ENCODE measurements around the gene TSPYL1.
"Not testable (repeated sequence)": the region's sequence is repeated elsewhere in the genome, so short reads cannot be mapped to it uniquely, and the experiment has no call there.

TSPYL1 gene

DNA sequence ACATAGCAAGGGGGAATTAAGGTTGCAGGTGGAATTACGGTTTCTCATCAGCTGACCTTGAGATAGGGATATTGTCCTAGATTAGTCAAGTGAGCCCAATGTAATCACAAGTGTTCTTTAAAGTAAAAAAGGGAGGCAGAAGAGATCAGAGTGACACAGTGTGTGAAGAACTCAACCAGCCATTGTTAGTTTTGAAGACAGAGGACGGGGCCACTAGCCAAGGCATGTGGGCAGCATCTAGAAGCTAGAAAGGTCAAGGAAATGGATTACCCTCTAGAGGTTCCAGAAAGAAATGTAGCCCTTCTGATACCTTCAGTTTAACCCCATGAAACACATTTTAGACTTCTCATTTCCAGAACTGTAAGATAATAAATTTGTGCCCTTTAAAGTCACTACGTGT lies 18.5 kb upstream of the TSPYL1 start:
- DNase-seq (ENCODE audit: low read depth, low spot score): no peak

DNA sequence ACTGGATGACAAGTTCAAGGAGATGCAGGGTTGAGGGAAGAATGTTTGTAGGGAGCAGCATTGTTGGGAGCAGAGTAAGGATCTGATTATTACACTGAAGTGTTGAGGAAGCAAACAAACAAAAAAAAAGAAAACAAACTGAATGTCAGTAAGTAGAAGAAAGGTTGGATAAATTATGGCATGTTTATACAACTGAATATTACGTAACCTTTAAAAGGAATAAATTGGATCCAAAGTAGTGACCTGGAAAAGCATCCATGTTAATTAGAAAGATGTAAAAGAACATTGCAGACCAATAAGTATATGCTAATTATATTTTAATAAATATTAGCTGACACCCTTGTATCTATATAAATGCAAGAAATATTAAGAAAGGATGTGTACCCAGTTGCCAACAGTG lies 12.8 kb upstream of the TSPYL1 start:
- no peak for DNase-seq (ENCODE audit: low read depth, low spot score)

DNA sequence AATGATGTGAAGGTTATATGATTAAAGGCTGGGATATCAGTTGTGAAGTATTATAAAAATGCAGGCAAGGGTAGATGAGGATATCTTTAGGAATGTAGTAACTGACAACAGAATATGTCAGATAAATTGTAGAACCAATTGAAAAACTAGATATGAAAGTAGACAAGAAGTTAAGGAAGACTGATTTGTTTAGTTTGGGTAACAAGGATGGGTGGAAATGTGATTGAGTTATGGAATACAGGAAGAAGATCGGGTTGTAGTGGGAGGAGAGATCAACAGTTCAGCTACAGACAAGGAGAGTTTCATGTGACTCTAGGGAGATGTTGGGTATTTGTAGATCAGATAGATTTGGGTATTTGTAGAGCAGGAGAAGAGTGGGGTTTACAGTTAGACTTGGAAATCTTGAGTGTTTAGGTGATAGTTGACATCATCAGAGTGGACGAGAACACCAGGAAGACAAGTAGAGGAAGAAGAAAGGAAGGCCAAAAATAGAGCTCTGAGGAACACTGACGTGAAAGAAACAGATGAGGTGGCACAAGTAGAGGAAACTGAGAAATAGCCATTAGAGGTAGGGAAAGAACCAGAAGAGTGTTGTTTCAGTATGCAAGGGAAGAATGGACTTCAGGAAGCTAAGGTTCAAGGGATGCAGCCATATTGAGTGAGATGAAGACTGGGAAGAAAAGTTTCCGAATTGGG lies 12.1 kb upstream of the TSPYL1 start:
- DNase-seq (ENCODE audit: low read depth, low spot score): no peak

DNA sequence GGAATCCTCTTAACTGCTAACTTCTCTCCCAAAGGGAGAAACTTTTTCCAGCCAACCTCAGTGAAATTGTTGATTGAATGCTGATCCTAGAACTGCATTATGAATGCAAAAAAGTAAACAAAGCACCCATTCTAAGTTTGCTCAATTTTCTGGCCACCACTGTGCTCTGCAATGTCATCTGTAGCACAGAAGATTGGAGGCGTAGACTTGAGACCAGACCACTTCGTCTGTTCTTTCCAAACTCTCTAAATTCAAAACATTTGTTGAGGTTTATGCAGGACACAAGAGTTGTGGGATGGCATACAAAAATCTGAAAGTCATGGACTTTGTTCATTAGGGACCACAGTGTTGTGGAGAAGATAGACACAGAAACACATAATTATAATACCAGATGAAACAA lies 11.1 kb upstream of the TSPYL1 start:
- DNase-seq (ENCODE audit: low read depth, low spot score): no peak

DNA sequence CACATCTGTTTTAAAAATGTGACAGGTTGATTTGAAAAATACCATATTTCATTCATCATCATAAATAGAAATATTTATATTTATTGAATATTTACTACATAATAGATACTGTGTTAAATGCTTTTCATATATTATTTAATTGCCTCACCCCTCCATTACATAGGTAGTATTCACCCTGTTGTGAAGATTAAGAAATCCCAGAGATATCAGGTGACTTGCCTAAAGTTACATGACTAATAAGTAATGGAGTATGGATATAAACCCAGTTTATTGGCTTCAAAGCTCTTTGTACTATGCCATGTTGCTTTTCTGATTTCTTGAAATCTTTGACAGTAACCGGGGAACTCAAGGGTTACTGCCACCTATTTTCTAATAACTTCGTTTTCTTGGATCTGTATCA lies 10.1 kb upstream of the TSPYL1 start:
- no peak for DNase-seq (ENCODE audit: low read depth, low spot score)

DNA sequence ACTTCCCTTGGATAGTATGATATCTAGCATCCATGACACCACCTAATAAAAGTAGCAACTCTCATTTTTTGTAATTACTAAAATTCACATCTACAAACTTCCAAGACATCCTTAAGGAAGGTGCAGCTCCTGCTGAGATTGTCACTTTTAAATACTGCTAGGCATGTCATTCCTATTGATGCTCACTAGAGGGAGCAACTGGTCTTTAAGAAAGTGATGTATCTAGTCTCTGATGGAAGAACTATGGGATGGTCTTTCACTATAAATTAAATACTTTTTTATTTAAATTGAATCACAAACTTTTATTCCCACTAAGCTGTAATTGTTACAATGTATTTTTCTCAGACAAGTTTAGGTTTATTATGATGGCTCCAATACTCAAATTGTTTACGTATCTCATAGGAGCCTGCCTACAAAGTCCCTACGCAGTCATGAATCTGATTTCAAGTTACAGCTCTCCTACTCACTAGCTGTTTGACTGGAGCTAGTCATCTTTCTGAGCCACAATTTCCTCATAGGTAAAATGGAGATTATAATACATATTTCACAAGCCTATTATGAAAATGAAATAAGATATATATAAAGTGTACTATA lies 8.1 kb upstream of the TSPYL1 start:
- no peak for DNase-seq (ENCODE audit: low read depth, low spot score)

DNA sequence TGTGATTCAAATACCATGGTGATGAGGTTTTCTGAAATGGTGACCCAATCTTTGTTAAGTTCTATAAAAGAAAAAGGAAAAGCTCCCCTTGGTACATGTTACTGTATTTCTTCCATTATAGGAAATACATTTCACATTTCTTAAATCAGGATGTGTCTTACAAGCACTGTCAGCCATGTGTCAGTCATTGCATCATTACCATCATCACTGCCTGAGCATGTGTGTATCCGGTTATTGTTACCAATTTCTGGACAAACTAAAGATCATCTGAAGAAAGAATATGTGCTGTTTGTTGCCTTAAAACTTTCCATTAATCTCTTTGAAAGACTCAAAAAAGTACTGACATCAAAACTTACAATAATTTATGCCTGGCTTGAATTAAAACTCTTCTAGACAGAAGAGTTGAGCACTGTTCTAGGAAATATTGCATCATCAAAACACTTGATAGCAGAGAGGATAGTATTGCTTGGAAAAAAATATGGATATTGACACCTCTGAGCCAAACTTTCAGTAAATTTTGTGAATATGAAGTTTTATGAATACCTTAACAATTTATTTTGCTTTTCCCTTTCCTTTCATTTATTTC lies 7.1 kb upstream of the TSPYL1 start:
- no peak for DNase-seq (ENCODE audit: low read depth, low spot score)

DNA sequence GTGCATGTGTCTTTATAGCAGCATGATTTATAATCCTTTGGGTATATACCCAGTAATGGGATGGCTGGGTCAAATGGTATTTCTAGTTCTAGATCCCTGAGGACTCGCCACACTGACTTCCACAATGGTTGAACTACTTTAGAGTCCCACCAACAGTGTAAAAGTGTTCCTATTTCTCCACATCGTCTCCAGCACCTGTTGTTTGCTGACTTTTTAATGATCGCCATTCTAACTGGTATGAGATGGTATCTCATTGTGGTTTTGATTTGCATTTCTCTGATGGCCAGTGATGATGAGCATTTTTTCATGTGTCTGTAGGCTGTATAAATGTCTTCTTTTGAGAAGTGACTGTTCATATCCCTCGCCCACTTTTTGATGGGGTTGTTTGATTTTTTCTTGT lies 5.3 kb upstream of the TSPYL1 start:
- not testable (repeated sequence) for DNase-seq (ENCODE audit: low read depth, low spot score)

DNA sequence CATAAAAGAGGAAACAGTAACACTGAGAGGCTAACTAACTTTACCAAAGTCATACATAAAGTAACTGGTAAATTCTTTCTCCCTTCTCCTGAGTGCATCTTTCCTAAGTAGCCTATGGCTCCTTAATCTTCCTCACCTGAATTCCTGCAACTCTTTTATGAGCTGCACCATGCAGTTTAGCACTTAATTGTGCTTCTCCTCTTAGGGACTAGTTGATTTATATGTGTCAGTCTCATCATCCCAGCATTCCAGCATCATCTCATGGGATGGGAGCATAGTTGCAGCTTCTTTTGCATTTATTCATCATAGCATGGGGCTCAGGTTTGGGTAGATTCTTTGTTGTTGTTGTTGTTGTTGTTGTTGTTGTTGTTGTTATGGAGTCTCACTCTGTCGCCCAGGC lies 3.5 kb upstream of the TSPYL1 start:
- no peak for DNase-seq (ENCODE audit: low read depth, low spot score)

DNA sequence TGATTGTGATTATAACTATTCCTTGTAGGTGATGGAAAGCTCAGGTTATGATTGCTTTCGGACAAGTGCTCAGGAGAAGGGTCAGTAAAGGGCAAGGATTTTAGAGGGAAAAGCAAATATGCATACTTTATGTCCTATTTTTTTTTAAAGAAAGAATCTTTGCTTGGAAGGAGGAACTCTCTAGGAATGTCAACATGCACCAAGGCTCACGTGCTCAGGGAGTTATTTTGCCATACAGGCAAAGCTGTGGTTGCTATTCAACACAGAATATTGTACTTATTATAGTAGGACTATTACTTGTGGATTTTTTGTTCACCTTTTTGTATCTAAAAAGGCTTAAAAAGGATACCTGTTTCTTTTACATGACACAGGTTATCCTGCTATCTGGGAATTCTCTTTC lies 3.0 kb upstream of the TSPYL1 start:
- DNase-seq (ENCODE audit: low read depth, low spot score): no peak

DNA sequence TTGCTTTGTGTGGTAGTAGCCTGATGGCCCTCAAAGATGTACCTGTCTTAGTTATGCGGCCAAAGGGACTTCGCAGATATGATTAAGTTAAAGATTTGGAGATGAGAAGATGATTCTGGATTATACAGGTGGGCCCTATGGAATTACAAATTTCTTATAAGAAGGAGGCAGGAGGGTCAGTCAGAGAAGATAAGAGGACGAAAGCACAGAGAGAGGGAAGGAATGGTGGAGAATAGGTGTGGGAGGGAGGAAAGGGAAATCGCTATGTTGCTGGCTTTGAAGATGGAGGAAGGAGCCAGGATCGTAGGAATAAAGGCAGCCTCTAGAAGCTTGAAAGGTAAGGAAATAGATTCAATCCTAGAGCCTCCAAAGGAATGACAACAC lies 1.2 kb upstream of the TSPYL1 start:
- no peak for DNase-seq (ENCODE audit: low read depth, low spot score)

DNA sequence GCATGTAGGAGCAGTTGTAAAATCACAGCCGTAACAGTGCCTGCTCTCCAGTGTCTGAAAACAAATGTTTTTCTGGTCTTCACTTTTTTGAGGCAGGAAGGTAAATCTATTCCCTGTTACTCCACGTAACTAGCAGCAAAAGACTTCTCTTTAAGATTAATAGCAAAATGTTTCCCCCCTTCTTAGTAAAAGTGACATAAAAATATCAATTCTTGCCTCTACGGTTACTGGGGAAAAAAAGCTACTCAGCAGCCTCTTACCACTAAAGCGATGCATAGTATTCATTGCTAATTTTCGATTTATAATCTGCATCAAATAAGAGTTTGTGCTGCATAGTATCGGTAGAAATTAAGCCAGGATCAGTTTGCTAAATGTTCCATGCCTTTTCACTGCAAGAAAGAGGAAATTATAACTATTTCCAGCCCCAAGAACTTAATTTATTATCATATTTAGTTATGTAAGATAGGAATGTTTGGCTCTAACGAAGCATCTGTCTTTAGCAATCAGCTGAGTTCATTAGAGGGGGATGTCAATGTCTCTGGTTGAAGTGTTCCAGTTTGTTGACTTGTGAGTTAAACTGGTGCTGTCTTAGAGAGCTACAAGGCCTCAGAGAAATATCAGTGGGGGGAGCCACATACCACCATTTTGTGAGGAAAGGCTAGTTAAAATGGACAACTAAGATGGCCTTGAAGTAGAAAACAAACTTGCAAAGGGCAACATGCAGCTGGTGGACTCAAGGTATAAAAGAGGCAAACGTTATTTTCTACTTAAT lies 617 bp upstream of the TSPYL1 start:
- DNase-seq (ENCODE audit: low read depth, low spot score): no peak

DNA sequence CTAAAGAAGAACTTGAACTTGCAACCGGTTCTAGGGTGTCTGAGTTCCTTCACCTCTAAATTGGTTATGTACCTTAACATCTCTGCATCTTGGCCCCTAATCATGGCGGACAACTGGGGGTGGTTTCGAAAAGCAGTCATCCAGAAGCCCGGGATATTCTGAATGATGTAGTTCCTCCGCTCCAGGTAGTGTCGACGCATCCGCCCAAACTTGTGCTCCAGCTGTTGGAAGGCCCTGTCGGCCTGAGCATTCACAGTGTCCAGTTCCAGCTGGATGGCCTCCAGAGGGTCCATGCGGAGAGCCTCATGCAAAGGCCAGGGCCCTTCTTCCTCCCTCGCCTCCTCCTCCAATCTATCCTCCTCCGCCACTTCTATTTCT lies 887 bp downstream of the TSPYL1 start:
- DNase-seq (ENCODE audit: low read depth, low spot score): no peak

DNA sequence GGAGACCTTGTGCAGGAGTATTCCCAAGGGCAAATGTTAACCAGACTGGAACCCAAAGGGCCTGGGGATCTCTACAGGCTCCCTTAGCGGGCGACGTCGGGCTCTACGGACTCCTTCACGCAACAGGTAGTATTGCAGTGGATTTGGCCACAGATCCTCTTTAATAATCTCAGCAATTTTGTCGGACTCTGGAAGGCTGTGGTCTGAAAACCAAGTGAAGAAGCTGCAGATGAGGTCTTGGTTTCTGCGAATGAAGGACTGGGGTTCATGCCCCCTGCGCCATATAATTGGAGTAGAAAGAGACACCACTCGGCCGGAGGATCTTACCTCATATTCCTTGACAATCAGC lies 1.3 kb downstream of the TSPYL1 start:
- DNase-seq (ENCODE audit: low read depth, low spot score): no peak

DNA sequence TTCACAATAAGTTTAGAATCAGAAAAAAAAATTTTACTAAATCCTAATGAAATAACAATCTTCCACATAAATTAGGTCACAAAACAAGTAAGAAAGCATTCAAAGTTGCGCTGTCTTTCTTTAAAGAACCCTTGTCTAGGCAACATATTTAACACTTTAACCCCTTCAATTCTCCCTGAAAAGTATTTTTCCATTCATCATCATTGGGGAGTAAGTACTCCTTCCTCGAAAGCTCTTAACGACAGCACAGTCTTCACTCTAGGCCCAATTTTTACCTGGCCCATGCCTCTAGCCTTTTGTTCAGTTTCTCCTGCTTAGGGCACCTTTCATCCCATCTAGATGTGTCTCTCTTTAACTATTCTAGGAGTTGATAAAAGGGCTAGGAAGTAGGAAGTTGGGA lies 2.6 kb downstream of the TSPYL1 start:
- DNase-seq (ENCODE audit: low read depth, low spot score): no peak

DNA sequence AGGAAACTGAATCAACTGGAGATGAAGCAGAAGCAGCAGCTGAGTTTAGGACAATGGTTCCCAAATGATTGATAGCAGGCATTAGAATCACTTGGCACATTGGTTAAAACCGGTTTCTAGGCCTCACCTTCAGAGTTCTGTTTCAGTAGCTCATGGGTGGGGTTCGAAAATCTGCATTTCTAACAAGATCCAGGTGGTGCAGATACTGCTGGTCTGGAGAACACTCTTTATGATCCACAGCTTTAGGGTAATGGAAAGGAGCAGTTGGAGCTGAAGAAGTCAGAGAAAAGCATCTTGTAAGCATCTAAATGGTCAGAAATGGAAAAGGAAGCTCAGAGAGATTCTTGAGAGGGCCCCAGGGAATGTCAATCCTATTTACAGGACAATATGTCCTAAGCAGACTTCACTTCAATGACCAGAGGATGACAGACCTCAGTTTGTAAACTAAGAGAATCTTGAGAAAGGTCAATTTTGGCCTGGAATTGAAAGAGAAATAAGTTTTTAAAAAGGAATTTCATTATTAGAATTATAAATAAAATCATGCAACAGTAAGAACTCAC lies 8.5 kb downstream of the TSPYL1 start:
- DNase-seq (ENCODE audit: low read depth, low spot score): no peak

DNA sequence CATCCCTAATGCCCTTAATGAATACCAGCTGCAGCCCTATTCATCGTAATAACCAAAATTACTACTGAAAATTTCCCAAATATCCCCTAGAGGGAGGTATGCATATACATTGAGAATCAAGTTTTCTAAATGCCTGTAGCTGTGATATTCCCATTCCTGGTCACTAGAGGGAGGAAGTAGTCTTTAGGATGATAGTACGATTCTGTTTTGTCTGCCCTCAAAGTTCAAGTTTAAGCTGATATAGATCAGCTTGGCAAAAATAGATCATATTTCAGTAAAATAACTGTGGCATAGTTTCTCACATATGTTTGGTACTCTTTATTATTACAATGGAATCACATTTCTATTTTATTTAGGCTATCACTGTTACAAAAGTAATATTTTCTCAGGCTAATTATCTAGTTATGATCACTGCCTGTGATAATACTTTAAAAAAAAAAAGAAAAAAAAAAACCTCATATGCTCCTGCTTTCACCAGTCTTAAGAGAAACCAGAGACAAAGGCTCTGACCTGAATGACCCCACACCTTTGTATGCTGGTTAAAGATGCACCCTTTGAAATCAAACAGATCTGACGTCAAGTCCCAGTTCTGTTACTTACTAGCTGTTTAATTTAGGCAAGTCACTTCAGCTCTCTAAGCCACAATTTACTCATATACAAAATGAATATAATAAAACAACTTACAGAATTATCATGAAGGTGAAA lies 11.0 kb downstream of the TSPYL1 start:
- peak; percentile 52 for DNase-seq (ENCODE audit: low read depth, low spot score)

DNA sequence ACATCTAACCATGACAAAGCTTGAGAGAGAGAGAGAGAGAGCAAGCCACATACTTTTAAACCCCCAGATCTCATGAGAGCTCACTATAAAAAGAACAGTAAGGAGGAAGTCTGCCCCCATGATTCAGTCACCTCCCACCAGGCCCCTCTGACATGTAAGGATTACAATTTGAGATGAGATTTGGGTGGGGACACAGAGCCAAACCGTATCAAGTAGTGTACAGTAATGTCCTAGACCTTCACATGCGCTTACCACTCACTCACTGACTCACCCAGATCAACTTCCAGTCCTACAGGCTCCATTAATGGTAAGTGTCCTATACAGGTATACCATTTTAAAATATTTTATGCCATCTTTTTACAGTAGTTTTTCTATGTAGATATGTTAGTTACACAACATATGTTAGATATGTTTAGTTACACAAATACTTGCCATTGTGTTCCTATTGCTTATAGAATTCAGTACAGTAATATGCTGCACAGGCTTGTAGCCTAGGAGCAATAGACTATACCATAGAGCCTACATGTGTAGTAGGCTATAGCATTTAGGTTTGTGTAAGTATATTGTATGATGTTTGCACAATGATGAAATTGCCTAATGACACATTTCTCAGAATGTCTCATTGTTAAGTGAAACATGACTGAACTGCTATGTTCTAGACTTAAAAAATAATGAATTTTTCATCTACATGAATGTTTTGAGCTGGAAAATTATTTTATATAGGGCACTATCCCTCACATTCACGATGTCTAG lies 11.7 kb downstream of the TSPYL1 start:
- DNase-seq (ENCODE audit: low read depth, low spot score): no peak

DNA sequence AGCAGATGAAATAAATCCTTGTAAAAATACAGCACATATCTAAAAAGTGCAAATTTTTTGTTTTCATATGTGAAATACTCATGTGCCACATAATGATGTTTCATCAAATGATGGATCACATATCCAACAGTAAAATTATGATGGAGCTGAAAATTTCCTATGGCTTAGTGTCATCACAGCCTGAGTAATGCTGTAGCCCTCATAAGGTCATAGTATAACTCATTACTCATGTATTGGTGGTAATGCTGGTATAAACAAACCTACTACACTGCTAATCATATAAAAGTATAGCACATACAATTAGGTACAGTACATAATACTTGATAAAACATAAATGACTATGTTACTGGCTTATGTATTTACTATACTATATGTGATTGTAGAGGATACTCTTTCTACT lies 12.9 kb downstream of the TSPYL1 start:
- DNase-seq (ENCODE audit: low read depth, low spot score): no peak

DNA sequence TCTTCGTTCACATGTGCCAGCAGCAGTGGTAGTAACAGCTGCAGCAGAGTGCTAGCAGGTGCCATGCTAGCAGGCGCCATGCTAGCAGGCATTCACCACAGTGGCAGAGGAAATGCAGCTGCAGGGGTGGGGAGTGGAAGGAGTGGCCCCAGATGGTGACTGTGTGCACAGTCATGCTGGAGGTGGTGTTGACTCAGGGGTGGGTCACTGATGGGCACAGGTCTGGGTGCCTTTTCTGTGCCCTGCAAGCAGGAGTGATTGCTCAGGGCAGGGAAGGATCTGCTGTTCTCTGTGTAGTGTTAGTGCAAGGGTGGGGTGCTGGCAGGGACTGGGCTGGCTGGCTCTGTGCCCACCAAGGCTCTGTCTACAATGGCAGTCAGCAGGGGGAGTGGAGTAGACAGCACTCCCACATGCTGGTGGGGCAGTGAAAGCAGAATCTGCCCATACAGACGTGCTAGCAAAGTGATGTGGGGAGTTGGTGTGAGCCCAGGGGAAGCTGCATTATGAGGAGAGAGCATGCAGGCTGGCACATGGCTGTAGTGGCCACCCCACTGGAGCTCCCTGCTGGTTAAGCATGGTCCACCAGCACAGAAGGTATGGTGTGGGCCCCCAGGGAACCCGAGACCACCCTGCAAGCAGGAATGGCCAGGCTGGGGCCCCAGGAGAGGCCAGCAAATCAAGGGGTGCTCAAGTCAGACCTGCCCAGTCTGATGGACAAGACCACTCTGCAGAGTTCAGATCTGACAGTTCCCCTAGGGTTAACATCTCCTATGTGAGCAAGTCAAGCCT lies 14.5 kb downstream of the TSPYL1 start:
- DNase-seq (ENCODE audit: low read depth, low spot score): no peak

Data from brain pericyte (primary cell).